Renal cortex interstitium (tissue), 11 donors: ENCODE measurements around the gene CABCOCO1. TPM values are rescaled to one million over a fixed set of nuclear protein-coding genes. Genes with fewer than 3 reads are reported as not detected.

Source experiments
- DNase-seq, 11 donors: peaks; one replicate each; pipeline ENCODE4 v3.0.0-alpha.2; 2013; ENCODE audit warnings: low read depth in 9 of 11, low spot score in 4 of 11; ENCODE audit errors: extremely low read depth in 1 of 11
- polyA plus RNA-seq, 3 donors: library from polyadenylated mRNA; unstranded; fragments of 120-200 nt; gene quantifications; one replicate each; pipeline ENCODE4 v1.2.1, GENCODE V29; 2013; ENCODE audit not compliant: insufficient read length in 3 of 3

CABCOCO1 gene
- polyA plus RNA-seq, 3 donors: 1.7 to 2.6 (median 1.9) TPM

DNA sequence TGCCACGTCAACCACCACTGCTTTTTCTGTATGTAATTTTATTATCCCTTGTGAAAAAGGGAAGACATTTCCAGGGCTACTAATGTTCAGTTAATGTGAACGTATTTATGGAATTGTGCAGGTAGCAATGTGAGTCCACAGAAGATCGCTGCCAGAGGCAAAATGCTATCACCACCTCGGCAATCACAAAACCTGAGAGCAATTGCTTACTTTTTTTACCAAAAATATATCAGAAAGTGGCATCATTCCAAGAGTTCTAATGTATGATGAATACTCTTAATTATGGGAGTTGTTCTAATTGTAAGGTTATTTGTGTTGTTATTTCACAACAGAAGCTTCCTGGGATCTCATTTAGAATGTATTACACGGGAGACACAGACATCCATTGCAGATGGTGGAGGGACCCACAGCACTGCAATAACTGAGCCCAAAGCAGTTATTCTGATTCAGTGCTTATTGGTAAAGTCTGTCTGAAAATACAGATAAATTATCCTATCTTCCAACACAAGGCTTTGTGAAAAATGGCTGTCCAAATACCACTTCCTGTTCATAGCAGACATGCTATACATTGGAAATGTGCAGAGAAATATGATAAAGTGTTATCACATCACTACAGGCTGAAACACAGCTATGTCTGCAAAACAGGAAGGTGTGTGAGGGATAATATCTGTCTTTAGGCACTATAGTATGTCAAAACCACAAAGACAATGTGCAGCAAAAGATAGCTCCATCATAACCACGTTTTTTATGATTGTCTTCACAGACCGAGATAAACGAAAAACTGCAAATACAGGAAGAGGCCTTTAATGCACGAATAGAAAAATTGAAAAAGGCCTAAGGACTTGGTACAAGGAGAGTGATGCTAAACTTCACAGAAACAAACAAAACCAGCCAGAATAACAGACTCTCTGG is 102.7 kb downstream of the CABCOCO1 start:
- no peak for DNase-seq

DNA sequence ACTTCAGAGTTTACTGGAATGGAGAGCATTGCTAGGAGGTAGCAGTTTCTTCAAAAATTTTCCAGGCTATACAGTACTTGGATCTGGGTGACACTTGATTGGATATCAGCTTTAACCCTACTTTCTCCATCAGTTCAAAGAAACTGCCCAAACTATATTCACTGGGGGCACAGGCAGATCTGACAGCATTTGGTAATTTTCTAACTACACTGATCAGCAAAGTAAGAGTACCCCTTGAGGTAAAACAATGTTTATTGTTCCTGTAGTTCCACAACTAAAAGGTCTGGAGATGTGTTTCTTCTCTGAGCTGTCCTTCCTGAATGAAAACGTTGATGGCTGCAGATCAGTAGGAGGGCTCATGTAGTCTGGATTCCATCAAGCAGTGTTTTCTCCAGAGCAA is 104.2 kb downstream of the CABCOCO1 start:
- DNase-seq: no peak

DNA sequence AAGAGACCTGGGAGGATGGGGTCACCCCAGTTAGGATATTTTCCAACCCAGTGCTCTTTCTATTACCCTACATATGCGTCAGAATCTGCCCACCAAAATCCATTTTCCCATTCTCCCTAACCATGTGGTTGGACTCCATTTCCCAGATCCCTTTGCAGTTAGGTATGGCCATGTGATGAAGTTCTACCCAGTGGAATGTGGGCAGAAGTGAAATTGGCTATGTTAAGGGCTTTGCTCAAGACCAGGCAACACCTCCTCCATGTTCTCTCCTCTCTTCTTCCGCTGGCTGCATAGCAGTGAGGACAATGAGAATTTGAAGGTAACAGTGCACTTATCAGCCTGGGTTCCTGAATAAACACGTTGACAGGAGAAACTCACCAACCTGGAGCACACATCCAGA is 111.3 kb downstream of the CABCOCO1 start:
- DNase-seq: no peak

DNA sequence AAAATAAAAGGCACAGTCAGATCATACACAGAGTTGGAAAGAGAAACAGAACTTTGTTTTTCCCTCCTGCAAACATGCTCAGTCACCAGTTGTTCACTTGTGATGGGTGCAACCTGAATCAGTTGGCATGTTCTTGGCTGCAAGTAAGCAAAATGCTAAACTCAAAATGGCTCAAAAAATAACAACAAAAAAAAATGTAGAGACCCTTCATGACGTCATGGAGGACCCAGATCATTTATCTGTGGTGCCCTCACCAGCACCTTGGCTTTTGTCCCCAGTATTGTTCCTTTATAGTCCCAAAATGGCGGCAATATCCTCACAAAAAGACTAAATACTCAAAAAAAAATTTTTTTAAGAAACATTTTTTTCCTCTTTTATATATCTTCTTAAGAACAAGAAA is 112.4 kb downstream of the CABCOCO1 start:
- no peak for DNase-seq

DNA sequence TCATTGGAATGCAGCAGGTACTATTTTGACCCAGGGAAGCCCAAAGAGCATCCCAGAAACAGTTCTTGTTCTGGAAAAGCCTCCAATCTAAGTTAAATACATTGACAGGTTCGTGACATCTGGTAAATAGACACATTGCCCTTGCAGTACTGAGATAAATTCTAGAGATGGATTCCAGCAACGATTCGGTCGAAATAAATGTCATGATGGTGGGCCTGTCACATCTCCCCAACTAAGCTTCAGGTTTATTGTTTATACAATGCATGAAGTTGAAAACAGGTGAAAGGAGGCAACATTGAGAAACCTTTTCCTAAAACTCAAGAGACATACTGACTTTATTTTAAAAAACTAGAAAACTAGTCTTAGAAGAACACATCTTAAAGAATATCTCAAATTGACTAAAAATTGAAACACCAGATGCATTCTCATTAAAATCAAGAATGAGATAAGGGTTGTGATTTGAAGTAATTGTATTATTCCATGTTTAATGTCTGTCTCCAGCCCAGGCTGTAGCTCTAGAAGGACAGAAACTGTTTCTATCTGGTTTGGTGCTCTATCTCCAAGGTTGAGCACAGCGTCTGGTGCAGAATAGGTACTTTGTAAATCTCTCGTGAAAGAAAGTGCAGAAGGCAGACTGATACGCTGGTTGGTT is 114.0 kb downstream of the CABCOCO1 start:
- no peak for DNase-seq

DNA sequence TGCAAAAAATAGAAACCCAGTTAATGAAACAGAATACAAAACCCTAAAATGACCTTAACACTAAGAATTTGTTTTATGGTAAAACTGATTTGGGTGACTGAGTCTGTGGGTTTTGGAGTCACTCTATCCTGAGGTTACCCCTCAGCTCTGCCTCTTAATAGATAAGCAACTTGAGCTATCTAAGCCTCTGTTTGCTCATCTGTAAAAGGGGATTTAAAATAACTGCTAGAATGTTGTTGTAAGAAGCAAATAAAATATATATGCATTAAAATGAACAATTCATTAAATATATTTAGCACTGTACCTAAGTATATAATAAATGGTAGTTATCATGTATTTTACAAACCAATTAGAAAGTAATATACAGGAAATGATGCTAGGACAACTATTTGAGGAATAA is 115.4 kb downstream of the CABCOCO1 start:
- DNase-seq: no peak

DNA sequence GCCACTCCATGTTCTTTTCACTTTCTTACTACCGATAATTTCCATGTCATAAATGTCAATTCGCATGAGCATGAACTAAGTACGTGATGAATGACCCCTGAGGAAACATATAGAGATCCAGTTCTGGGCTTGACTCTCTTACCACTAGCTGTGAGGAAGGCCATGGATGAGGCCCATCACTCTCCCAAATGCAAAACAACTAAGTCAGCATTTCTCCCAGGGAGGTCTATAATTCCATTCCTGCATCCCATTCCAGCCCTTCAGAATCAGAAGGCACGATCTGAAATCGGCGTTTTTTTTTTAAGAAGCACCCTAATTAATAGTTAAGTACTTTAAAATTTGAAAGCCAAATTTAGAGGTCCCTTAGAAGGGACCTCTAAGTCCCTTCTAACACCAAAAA is 116.5 kb downstream of the CABCOCO1 start:
- DNase-seq: no peak

DNA sequence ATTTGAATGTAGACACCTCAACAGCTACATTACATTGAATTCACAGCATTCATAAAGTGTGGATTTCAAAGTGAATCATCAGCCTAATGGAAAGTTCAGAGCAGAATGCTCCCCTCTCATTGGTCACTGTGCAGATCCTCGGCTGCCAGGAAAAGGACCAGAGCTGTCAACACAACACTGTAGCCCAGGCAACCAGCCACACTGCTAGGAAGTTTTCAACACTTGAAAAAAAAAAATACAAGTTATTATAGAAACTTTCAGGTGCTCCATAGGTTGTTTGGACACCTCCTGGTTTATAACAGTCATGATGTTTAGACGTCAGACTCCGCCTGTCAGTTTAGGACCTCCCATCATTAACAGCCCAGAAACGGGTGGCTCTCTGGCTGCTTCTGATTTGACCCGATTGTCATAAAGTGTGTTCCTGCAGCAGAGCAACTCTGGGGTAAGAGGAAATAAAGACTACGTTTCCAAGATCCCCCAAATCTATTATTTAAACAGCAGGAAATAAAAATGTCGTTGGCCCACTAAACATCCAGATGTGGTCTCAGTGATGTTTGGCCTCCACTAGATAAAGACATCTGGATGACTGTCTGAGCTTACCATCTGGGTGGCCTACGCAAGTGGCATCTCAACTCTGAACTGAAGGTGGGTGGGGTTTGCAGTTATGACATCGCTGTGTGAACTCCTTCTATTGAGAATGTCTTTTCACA is 117.4 kb downstream of the CABCOCO1 start:
- DNase-seq: no peak

DNA sequence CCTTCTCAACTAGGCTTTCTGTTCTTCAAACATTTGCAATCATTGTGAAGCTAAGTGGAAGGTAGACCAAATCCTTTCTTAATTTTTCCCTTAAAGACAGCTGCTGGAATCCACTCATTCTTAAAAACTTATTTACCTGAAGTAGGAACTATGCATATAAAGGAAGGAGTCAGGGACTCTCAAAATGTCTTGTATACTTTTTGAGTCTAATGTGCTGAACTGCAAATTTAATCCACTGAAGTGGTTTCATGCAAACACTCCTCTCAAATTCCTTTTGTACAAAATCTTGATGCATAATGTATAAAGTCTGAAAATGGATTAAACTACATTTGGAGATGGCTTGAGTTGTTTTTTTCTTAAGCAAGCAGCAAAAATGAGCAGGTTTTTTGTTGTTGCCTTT is 118.0 kb downstream of the CABCOCO1 start:
- DNase-seq: no peak

DNA sequence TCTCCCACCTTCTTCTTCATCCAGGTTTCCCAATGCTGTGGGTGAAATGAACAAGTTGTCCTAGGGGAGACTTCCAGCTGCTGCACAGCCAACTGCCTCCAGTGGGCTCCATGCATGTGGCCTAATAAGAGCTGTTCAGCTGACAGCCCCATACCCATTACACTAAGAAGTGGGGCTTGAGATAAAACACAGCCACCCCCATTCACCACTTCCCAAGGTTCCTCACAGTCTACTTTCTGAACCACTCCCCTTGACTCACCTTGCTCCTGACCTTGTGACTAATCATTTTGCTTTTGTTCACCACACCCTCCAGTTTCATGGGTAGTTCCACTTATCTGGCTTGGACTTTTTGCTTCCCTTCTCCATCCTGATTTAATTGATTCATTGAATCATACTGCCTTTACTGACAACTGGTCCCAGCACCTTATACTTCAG is 119.3 kb downstream of the CABCOCO1 start:
- DNase-seq: no peak

DNA sequence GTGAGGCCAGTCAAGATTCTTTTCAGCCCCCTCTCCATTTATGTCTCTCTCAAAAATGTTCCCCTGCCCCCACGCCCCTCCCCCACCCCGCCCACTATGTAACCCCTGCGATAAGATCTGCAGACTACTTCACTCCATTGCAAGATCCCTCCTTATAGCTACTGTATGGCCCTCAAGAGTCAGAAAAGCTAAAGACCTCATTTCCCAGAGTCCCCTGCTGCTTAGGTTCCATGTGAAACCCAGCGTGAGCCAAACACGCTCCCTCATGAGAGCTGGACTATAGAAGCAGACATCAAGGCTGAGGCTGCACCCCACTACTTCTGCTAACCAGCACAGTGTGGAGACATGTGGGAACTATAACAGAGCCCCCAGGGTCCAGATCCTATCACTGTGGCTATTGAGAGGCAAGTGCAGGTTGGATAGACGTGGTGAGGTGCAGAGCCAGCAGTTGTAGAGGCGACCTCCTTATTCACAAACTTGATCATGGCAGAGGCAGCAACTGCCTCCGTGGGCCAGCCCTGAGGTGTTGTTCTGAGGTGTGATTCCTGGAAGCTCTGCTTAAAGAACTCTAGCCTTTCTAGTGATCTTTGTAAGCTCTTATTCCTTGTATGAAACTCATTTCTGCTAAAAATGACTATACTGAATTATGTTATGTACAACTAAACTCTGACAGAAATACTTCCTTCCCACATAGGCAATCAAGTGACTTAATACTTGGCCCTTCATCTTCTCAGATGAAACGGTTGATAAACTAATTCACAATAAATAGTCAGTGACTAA is 121.8 kb downstream of the CABCOCO1 start:
- no peak for DNase-seq

DNA sequence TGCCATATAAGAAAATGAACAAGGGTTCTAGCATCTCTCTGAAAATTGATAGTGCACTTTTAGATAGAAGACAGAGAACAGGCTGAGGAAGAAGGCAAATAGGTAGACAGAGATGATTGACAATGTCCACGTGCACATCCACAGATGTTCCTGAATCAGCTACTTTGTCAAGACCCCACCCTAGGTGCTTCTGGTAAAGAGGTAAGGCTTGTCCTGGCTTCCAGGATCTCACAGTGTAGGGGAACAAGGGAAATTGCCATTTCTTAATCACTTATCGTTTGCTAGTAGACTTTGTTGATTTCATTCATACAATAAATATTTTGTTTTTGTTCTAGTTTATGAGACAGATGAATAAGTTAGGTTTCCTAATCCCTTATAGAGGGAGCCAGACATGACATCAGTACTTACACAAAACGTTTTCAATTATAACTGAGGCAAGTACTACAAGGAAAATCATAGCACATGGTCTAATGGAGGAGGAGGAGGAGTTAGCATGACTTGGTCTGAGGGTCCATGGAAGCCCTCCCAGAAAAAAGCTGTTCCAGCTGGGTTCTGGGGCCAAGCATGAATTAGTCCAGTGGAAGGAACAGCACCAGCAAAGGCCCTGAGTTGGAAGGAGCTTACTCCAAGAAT is 122.9 kb downstream of the CABCOCO1 start:
- DNase-seq: no peak

DNA sequence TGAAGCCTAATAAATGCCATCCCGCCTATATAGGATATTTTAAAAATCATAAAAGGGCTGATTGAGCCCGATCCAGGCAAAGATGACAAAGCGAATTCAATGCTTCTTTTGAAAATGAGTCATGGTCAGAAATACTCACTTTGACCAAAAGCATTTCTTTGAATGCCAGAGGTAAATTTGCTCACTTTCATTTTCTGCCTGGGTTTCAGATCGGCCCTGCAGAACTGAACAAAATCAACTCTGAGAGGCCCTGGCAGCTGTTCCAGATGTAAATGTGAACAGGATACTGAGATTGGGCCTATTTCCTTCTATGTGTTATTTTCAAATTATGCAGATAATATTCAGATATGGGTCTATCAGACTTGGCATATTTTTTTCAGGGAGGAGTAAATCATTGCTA is 124.0 kb downstream of the CABCOCO1 start:
- no peak for DNase-seq

DNA sequence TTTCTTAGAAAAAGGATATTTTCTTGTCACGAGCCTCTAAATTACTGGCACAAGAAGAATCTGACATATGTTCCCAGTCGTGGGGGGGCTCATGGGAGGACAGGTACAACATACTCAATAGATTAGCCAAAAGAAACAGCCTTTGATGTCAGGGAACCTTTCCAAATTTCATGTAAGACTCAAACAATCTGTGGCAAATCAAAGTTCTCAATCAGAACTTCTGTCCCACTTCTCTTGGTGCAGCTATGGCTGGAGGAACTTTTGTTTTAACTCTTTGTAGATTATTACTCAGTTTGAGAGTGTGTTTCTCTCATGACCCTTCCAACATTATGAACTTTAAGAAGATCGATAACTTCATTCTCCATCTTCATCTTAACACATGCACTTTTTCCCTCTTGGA is 124.4 kb downstream of the CABCOCO1 start:
- no peak for DNase-seq

DNA sequence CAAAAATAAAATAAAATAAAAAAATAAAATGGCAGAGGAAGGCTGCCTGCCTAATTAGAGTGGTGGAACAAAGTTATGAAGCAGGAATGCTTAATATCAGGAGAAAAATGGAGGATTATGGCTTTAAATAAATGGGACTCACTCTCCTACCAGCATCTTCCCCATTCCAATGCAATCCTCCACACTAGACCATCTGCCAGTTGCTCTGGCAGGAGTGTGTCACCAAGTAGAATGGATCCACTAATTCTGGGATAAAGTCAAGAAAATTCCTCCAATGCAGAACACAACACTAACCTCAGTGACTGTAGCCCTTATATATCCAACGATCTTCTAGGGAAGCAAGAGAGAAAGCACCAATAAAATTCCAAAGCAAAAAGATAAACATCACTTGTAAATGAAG is 126.3 kb downstream of the CABCOCO1 start:
- no peak for DNase-seq

DNA sequence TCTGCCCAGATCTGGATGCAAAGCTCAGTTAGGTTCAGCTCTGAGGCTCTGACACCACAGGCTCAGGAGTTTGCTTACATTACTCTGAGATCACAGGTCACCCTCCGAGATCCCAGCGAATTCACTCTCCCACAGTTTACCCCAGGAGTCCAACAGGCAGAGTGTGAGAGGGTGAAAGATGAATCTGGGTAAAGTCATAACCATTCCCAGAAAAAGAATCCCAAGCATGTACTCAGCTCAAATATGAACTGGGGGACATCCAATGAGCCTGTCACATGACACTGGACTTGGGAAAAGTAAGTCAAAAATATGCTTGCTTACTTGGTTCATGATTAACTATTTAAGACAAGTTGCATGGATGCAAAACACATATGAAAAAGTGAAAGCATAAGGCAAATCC is 128.5 kb downstream of the CABCOCO1 start:
- no peak for DNase-seq

DNA sequence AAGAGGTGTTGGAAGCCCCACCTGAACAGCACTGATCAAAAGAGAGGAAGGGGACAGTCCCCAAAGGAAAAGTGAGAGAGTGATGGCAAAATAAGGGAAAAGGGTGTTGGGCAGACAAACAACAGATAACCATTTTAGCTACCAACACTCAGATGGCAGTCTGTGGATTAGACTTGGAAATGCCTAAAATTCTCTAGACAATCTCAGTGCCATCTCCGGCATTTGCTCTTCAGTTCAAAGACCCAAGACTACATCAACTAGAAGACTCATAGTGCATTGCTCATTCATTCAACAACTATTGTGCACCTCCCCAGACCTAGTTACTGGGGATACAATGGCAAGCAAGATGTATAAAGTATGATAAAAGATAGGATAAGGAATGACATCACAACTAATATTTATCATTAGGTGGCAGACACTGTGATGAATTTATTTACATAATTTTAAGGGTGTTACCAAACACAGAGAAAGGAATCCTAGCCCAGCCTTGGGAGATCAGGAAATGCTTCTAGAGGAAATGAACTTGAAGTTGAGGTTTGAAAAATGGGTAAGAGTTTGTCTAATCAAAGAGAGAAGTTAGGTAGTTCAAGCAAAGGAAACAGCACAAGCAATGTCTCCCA is 129.5 kb downstream of the CABCOCO1 start:
- no peak for DNase-seq

DNA sequence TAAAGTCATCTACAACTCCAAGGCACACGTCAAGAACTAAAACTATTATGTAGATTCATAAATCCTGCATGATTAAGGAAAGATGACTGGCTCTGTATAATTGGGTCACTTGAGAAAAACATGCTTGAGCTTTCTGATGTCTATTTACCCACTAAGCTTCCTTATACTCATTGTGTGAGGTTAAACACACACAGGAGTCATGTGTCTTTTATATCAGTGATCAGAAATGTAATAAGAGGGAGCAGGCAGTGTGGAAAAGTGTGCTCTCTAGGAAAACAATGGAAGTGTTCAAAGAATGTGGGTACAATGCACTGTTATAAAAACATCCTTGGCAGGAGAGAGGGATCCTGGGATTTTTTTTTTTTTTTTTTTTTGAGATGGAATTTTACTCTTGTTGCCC is 130.2 kb downstream of the CABCOCO1 start:
- no peak for DNase-seq
